T-helper 9 cell (primary cell): ENCODE results near the gene ZYG11B.
"Not testable (repeated sequence)": the region's sequence is repeated elsewhere in the genome, so short reads cannot be mapped to it uniquely, and the experiment has no call there.

Experiments
- DNase-seq: peaks from one replicate; pipeline ENCODE4 v3.0.0-alpha.2; 2020

The ZYG11B gene

DNA sequence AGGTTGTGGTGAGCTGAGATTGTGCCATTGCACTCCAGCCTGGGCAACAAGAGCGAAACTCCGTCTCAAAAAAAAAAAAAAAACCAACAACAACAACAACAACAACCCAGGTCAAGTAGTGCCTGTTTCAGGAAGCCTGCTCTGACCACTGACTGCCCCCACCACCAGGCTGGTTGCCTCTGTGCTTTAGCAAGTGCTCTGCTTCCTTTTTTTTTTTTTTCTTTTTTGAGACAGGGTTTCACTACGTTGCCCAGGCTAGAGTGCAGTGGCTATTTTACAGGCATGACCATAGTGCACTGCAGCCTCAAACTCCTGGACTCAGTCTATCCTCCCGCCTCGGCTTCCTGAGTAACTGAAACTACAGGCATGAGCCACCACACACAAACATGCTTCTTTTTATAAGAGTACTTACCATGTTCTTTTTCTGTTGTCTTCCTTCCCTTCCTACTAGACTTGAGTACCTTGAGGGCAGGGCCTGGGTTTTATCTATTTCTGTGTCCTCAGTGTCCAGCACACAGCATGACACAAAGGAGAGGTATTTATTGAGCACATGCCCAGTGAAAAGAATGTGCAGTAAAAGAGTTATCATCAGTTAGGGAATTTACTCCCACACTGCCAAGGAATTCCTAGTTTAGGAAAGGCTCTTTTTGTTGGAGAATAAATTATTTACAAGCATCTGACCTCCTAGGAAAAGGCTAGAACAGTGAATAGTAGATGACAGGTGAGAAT lies 18.2 kb upstream of the ZYG11B start:
- DNase-seq: no peak

DNA sequence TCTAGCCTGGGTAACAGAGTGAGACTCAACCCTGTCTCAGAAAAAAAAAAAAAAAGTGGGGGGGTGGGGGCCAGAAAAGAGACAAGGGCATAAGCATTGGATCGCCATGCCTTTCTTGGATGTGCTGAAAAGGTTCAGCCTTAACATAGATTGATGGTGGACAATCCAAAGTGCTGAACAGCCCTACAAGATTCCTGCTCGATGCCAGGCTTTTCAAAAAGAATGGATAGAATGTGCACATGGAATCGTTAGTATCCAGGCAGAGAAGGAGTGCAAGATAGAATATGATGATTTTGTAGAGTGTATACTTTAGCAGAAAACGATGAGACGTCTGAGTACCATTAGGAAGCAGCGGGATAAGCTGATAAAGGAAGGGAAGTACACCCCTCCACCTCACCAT lies 17.2 kb upstream of the ZYG11B start:
- DNase-seq: no peak

DNA sequence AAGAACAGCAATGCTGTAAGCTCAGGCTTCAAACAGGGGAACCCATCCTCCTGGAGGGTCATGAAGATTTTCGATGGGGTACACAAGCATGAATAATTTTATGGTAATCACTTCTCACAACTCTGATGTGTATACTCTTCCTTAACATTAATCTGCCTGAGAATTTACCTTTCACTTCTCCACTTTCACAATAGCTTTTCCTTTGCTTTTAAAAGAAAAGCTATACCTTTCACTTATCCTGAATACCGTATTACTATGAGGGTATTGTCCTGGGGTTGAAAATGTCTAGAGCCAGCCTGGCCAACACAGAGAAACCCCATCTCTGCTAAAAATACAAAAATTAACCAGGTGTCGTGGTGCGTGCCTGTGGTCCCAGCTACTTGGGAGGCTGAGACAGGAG lies 12.7 kb upstream of the ZYG11B start:
- DNase-seq: no peak

DNA sequence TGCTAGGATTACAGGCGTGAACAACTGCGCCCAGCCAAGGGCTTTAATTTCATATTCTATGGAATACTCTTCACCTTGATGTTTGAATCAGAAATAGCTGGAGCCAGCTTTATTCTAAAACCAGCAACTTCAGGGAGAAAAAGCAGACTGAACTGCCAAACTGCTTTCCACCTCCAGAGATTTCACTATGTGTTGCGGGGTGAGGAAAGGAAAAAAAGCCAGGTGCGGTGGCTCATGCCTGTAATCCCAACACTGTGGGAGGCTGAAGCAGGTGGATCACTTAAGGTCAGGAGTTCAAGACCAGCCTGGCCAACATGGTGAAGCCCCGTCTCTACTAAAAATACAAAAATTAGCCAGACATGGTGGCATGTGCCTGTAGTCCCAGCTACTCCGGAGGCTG lies 11.0 kb upstream of the ZYG11B start:
- DNase-seq: not testable (repeated sequence)

DNA sequence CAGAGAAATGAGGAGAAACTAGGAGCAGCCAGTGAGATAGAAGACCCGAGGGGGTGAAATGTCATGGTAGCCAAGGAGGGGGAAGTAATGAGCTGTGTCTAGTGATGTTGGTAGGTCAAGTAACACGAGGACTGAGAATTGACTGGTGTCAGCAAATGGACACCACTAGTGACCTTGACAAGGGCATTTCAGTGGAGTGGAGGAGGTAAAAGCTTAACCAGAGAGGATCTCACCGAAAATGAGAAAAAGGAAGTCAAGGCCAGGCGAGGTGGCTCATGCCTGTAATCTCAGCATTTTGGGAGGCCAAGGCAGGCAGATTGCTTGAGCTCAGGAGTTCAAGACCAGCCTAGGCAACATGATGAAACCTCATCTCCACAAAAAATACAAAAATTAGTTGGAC lies 3.0 kb upstream of the ZYG11B start:
- no peak for DNase-seq

DNA sequence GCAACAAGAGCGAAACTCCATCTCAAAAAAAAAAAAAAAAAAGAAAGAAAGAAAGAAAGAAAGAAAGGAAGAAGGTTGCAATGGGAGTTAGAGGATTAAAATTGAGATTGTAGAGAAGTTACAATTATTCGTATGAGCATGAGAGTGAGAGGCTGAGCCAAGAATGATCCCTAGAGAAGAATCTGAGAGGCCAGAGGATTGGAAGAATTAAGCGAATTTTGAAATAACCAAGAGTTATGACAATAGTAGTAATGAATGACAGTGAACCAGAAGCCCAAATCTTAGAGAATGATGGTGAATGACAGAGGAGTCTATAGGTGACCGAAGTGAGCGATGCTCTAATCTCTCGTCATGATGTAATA lies 369 bp upstream of the ZYG11B start:
- DNase-seq: no peak

DNA sequence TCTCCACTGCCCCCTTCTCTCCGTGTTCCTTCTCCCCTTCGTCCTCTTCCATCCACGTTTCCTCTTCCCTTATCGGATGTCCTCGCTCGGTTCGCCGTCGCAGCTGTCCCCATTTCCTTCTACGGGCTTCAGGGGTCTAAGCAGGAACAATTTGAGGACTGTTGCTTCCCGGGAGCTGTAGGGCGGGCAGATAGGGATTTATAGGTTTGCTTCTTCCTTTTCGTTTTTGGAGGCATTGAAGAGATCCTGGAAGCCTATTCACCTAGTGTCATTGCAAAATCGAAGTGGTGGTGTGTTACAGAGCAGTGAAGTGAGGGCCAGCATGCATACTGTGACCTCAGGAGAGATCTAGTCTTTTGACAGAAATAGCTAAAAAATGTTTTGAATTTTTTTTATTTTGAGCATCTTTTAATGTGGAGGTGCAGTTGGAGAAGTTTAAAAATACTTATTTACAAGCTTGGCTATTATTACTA lies 897 bp downstream of the ZYG11B start:
- DNase-seq: no peak

DNA sequence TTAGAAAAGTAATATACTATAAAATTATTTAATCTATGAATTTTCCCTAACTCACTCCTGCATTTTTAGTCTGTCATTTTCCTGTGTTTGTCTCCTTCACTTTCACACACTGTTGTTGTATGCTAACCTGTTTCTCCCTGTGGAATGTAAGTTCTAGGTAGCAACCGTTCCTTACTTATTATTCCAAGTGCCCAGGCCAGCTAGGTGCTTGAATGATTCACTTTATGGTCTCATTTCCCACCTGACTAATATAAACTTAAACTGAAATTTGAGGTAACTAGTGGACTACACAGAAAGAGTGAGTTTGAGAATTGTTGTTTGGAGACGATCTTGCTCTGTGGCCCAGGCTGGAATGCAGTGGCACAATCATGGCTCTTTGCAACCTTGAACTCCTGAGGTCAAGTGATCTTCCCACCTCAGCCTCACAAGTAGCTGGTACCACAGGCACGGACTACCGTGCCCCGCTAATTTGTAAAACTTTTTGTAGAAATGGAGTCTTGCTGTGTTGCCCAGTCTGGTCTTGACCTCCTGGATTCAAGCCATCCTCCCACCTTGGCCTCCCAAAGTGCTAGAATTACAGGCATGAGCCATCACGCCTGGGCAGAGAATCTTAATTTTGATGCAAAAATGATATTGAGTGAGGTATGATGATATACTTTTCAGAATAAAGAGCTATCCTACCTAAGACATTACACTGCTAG lies 1.9 kb downstream of the ZYG11B start:
- no peak for DNase-seq

DNA sequence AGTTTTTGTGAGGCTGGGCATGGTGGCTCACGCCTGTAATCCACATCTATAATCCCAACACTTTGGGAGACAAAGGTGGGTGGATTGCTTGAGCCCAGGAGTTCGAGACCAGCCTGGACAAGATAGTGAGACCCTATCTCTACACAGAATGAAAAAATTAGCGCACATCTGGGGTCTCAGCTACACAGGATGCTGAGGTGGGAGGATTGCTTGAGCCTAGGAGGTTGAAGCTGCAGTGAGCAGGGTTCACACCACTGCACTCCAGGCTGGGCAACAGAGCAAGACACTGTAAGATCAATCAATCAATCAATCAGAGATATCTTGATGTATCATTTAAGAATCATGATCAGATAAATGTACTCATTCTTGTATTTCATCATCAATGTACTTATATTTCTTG lies 7.1 kb downstream of the ZYG11B start:
- no peak for DNase-seq

DNA sequence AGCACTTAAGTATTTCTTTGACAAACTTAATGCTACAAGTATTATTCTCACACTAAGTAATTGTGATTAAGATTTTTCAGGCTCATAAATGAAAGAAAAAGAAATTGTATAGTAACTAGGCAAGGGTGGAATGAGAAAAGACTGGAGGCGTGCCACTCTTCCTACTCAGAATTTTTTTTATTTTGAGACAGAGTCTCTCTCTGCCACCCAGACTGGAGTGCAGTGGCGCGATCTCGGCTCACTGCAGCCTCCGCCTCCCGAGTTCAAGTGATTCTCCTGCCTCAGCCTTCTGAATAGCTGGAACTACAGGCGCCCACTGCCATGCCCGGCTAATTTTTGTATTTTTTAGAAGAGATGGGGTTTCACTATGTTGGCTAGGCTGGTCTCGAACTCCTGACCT lies 9.1 kb downstream of the ZYG11B start:
- DNase-seq: not testable (repeated sequence)

DNA sequence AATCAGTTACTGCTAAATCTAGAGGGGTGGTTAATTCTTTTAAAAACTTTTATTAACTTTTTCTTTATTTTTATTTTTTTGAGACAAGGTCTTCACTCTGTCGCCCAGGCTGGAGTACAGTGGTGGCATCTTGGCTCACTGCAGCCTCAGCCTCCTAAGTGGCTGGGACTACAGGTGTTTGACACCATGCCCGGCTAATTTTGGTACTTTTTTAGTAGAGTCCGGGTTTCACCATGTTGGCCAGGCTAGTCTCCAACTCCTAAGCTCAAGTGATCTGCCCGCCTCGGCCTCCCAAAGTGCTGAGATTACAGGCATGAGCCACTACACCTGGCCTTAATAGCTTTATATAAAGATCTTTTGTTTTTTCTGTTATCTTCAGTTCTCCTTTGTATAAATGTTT lies 11.9 kb downstream of the ZYG11B start:
- DNase-seq: no peak

DNA sequence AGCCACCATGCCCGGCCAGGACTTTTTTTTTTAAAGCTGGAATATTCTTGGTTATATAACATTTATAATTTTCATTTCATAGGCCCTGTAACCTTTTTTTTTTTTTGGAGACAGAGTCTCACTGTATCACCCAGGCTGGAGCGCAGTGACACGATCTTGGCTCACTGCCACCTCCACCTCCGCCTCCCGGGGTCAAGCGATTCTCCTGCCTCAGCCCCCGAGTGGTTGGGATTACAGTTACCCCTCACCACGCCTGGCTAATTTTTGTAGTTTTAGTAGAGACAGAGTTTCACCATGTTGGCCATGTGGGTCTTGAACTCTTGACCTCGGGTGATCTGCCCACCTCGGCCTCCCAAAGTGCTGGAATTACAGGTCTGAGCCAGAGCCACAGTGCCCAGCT lies 12.6 kb downstream of the ZYG11B start:
- no peak for DNase-seq

DNA sequence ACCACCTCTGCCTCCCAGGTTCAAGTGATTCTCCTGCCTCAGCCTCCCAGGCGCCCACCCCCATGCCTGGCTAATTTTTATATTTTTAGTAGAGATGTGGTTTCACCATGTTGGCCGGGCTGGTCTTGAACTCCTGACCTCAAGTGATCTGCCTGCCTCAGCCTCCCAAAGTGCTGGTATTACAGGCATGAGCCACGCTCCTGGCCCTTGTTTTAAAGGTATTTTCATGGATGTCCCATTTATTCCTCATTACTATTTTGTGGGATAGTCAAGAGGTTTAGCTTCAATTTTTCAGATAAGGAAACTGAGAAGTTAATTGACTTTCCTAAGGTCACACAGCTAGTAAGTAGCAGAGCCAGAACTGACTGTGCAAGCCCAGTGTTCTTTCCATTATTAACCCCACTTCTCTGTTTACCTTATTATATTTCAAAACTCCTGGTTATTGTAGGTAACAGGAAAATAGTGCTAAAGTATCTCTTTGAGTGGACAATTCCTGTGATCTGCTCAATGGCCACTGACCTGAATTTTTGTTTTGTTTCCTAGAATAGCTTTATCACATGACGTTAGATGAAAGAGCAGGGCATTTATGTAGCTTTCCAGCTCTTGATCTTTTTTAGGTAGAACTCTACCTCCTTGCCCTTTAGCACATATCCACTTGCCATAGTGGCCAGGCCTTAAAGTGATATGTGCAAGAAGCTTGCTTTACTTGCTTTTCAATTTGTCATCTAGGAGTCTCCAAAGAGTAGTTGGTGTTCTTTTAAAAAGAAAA lies 13.6 kb downstream of the ZYG11B start:
- no peak for DNase-seq

DNA sequence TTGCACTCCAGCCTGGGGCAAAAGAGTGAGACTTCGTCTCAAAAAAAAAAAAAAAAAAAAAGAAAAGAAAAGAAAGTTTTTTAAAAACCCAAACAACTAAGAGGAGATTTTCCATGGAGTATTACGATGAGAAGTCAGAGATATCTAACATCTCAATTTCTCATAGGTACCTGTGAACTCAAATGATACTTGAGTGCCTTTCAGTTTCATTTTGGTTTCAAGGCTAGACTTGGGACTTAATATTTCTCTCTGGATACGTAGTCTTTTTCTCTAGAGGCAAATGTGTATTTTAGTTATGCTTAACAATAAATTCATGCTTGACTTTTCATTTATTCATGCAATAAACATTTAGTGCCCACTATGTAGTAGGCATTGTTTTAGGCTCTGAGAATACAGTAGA lies 15.0 kb downstream of the ZYG11B start:
- DNase-seq: no peak

DNA sequence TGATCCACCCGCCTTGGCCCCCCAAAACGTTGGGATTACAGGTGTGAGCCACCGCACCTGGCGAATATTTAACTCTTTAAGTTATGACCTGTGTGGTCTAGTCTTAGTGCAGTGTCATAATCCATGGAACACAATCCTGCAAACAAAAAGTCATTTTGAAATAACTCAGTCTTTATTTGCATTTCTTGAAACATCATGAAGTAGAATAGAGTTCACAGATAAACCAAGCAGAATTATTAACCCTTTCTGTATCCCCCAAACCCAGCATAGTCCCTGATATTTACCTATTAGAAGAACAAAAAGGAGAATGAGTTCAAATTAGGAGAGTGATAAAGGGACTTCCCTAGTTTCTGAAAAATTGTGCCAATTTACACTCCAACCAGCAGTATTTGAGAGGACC lies 19.9 kb downstream of the ZYG11B start:
- DNase-seq: no peak

DNA sequence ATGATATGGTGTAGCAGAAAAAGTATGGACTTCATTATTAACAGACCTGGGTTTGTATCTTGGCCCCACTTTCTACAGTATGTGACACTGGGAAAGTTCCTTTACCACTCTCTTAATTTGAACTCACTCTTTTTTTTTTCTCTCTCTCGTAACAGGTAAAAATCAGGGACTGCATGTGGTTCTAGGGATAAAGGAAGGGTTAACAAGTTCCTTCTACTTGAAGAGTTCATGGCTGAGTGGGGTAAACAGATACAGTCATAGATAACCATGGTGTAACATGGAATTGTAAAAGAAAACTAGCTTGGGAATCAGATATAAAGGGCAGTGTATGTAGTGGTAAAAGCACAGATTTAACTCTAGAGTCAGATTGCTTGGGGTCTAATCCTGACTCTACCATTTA lies 21.2 kb downstream of the ZYG11B start:
- no peak for DNase-seq

DNA sequence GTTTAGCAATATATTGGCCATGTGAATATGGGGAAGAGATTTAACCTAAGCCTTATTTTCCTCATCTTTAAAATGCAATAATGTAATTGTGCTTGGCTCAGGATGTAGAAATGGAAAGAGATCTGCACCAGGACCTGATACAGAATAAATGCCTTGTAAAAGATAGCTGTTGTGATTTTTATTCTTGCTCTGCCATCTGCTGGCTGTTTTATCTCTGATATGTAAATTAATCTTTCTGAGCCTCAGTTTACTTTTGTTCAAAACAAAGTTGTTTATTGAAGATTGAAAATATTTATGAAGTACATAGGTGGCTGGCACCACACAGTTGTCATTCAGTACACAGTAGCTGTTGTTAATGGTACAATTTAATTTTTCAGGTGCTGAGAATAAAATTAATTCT lies 21.9 kb downstream of the ZYG11B start:
- DNase-seq: no peak

DNA sequence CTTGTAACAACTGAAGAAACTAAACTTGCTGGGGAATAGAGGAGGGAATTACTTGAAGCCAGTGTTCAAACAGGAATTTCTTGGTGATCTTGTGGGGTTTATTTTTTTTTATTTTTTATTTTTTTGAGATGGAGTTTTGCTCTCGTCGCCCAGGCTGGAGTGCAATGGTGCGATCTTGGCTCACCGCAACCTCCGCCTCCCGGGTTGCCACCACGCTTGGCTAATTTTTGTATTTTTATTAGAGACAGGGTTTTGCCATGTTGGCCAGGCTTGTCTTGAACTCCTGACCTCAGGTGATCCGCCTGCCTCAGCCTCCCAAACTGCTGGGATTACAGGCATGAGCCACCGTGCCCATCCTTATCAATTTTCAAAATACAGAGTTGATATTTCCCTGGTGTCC lies 23.2 kb downstream of the ZYG11B start:
- not testable (repeated sequence) for DNase-seq

DNA sequence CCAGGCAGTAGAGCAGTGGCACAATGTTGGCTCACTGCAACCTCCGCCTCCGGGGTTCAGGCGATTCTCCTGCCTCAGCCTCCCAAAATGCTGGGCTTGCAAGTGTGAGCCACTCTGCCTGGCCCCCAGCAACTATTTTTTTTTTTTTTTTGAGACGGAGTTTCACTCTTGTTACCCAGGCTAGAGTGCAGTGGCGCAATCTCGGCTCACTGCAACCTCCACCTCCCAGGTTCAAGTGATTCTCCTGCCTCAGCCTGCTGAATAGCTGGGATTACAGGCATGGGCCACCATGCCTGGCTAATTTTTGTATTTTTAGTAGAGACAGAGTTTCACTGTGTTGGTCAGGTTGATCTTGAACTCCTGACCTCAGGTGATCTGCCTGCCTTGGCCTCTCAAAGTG lies 23.9 kb downstream of the ZYG11B start:
- not testable (repeated sequence) for DNase-seq

DNA sequence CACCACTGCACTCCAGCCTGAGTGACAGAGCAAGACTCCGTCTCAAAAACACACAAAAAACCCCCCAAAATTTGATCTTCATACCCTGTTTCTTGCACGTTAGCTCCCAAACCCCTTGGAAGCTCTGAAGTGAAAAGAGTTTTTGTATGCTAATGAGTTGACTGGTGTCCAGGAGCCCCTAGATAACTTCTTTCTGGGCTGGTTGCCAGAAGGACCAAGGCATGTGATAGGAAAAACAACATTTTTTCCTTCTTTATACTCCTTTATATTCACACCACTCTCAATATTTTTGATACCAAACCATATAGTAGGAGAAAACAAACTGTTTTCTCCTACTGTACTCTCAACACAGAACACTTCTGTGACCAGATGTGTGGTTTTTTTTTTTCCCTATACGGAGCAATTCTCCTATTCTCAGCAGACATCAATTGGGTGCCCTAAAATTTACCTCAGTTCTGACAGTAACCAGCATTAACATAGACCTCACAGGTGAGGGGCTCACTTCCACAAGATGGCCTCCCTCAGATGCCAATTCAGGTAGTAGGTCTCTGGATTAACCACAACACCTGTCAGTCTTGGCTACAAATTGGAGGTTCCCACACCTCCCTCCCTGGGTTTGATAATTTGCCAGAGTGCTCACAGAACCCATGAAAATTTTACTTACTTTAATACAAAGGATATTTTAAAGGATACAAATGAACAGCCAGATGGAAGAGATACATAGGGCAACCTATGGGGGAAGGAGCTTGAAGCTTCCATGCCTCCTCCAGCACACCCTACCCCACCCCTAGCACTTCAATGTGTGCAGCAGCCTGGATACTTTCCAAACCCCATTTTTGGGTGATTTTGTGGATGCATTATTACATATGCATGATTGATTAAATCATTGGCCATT lies 25.6 kb downstream of the ZYG11B start:
- DNase-seq: no peak

DNA sequence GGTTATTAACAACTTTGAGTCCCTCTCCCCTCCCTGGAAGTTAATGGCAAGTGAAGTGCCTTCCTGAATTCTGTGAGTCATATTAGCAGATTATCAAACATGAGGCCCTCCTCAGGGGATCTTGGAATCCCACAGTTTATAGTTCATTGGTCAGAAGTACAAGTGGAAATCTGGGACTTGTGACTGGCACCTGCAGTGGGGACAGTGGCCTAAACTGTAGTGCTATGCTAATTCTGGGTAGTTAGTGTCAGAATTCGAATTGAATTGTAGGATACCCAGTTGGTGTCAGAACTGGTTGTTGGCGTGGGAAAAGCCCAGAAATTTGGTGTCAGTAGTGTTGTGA lies 26.2 kb downstream of the ZYG11B start:
- DNase-seq: no peak

DNA sequence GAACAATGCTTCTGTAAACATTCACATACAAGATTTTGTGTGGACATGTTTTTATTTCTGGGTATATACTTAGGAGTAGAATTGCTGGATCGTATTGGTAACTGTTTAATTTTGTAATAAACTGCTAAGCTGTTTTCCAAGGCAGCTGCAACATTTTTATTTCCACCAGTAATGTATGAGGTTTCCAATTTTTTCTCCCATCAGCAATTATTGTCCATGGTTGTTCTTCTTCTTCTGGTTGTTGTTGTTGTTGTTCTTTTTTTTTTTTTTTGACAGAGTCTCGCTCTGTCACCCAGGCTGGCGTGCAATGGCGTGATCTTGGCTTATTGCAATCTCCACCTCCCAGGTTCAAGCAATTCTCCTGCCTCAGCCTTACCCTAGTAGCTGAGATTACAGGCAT lies 26.9 kb downstream of the ZYG11B start:
- DNase-seq: no peak

DNA sequence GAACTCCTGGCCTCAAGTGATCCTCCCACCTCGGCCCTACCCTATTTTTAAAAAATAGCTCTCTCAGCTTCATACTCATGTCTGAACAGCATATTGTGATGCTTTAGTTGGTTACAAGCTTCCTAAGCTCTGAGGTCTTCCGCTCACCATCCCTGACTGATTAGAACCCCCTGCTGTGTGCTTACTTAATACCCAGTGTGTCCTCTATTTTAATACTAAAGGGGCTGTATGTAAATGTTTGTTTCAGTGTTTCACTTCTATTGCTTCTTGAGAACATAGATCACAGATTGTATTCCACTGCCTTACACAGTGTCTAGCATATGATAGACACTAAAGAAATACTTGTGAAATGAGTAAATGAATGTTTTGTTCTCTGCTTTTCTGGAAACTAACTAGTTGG lies 29.8 kb downstream of the ZYG11B start:
- no peak for DNase-seq
